A549 treated with ZK216348 at 1 μM for 4 hours (cell line): Measurements from ENCODE around the gene CCNK. TPM values are rescaled to one million over a fixed set of nuclear protein-coding genes. Genes with fewer than 3 reads are reported as not detected.

ENCODE experiments used
- total RNA-seq: library from RNA; stranded (reverse); fragments of 200-300 nt; extraction: Qiagen RNA extraction; gene quantifications from 5 replicates; pipeline ENCODE4 v1.2.3, GENCODE V29; 2022; ENCODE audit warnings: low read depth

Gene CCNK
- 44.0 to 64.5 TPM (median 49.3 TPM) in 5 replicates for total RNA-seq

GRCh38 chr14:99480917-99481744 lies at the start of gene CCNK:
CCNK (plus strand) TSS chr14:99481409; CDS start chr14:99492678, 11,269 bp downstream.

GRCh38 chr14:99479906-99480869 lies 1.0 kb upstream of the CCNK start, which contains the start of gene SETD3:
SETD3 (minus strand) TSS chr14:99480859; CDS start chr14:99465805, 15,054 bp downstream.

Other genes starting within 250 kb of the CCNK start
- 0.23 to 0.45 TPM (median 0.25 TPM) in 5 replicates for gene BCL11B, start 209.2 kb upstream of the CCNK start, total RNA-seq
- gene SETD3, start 550 bp upstream of the CCNK start, total RNA-seq: 44.7 to 58.2 TPM (median 46.3 TPM) in 5 replicates
- gene CCDC85C, start 122.8 kb downstream of the CCNK start, total RNA-seq: 22.6 to 38.6 TPM (median 37.1 TPM) in 5 replicates
- gene HHIPL1, start 163.7 kb downstream of the CCNK start, total RNA-seq: 0.08 to 0.24 TPM (median 0.18 TPM) in 5 replicates
- 0.05 to 0.29 TPM (median 0.13 TPM) in 4 of 5 replicates, not detected in the other for gene CYP46A1, start 202.9 kb downstream of the CCNK start, total RNA-seq